ENCODE measurements around the gene ACY1.

Gene ACY1

GRCh38 chr3:52010431-52010830 is 27.1 kb downstream of the ACY1 start:
- TF ChIP-seq CTCF (IDR thresholded peaks at IDR 0.05; ENCODE audit: borderline replicate concordance, insufficient read depth, low read depth, low read length), result no peak
- H3K4me3 ChIP-seq (ENCODE audit: low read depth, low read length), result no peak overlapping the region

- no peak overlapping the region for H3K4me3 ChIP-seq (ENCODE audit: low read depth, low read length)
- no peak for TF ChIP-seq CTCF (IDR thresholded peaks at IDR 0.05; ENCODE audit: borderline replicate concordance, insufficient read depth, low read depth, low read length)
Observed at GRCh38 chr3:52012699-52013098, 29.4 kb downstream of the ACY1 start.

GRCh38 chr3:52013802-52014598 is 30.7 kb downstream of the ACY1 start:
- 0 out of 2 replicates have a peak, but pooled peaks have one; percentile 23 for TF ChIP-seq CTCF (IDR thresholded peaks at IDR 0.05; ENCODE audit: borderline replicate concordance, insufficient read depth, low read depth, low read length)
- H3K4me3 ChIP-seq (ENCODE audit: low read depth, low read length), result no peak overlapping the region

GRCh38 chr3:52014613-52015012 is 31.3 kb downstream of the ACY1 start:
- TF ChIP-seq CTCF (IDR thresholded peaks at IDR 0.05; ENCODE audit: borderline replicate concordance, insufficient read depth, low read depth, low read length), result peak; percentile 27; the same call in 1 of the 2 replicates
- no peak overlapping the region for H3K4me3 ChIP-seq (ENCODE audit: low read depth, low read length)

GRCh38 chr3:52015438-52016228 is 32.3 kb downstream of the ACY1 start:
- no peak overlapping the region for H3K4me3 ChIP-seq (ENCODE audit: low read depth, low read length)
- no peak for TF ChIP-seq CTCF (IDR thresholded peaks at IDR 0.05; ENCODE audit: borderline replicate concordance, insufficient read depth, low read depth, low read length)

- no peak for TF ChIP-seq CTCF (IDR thresholded peaks at IDR 0.05; ENCODE audit: borderline replicate concordance, insufficient read depth, low read depth, low read length)
- H3K4me3 ChIP-seq (ENCODE audit: low read depth, low read length), result no peak overlapping the region
Observed at GRCh38 chr3:52017586-52017985, 34.3 kb downstream of the ACY1 start.
